SK-MEL-5 (cell line): ENCODE results near the gene ME2. TPM values are rescaled to one million over a fixed set of nuclear protein-coding genes. Genes with fewer than 3 reads are reported as not detected.
"Not testable (repeated sequence)": the region's sequence is repeated elsewhere in the genome, so short reads cannot be mapped to it uniquely, and the experiment has no call there.

ENCODE experiments used
- DNase-seq: peaks from one replicate; pipeline ENCODE4 v3.0.0-alpha.2; 2016; ENCODE audit warnings: low read depth, low spot score
- in situ Hi-C: cut with HindIII; loops from 2 replicates; pipeline ENCODE4 v1.10.0; 2016; ENCODE audit warnings: low sequenced_read_pairs, high pct_unique_total_duplicates, low pct_unique_long_range_greater_than_20kb
- total RNA-seq: library from RNA; depleted of rRNA; stranded (reverse); fragments of >200 nt; shearing (Covaris generic); gene quantifications from 2 replicates; pipeline ENCODE4 v1.2.3, GENCODE V29; 2014

The ME2 gene
- total RNA-seq, 1 experiment from 2014 or later = 87.8 TPM

GRCh38 chr18:50896093-50896492 is 17.2 kb downstream of the ME2 start:
- in situ Hi-C loops = no loop called here
- no peak for DNase-seq

GRCh38 chr18:50898919-50899318 is 20.0 kb downstream of the ME2 start:
- in situ Hi-C loops = no loop called here
- DNase-seq = no peak

- no peak for DNase-seq
- in situ Hi-C loops = no loop called here
Measured at GRCh38 chr18:50902797-50903196, 23.9 kb downstream of the ME2 start.

- DNase-seq = no peak
- in situ Hi-C loops = no loop called here
Measured at GRCh38 chr18:50906843-50907242, 27.9 kb downstream of the ME2 start.

- in situ Hi-C loops = no loop called here
- no peak for DNase-seq
Measured at GRCh38 chr18:50909261-50909660, 30.3 kb downstream of the ME2 start.

- in situ Hi-C loops = no loop called here
- DNase-seq = no peak
Measured at GRCh38 chr18:50911006-50911405, 32.1 kb downstream of the ME2 start.

GRCh38 chr18:50917021-50917420 is 38.1 kb downstream of the ME2 start:
- no peak for DNase-seq
- in situ Hi-C loops = no loop called here

GRCh38 chr18:50918153-50918552 is 39.2 kb downstream of the ME2 start:
- DNase-seq = no peak
- in situ Hi-C loops = no loop called here

- DNase-seq = no peak
- in situ Hi-C loops = no loop called here
Measured at GRCh38 chr18:50924372-50924771, 45.5 kb downstream of the ME2 start.

GRCh38 chr18:50926521-50926920 is 47.6 kb downstream of the ME2 start:
- no peak for DNase-seq
- in situ Hi-C loops = no loop called here

- no peak for DNase-seq
- in situ Hi-C loops = no loop called here
Measured at GRCh38 chr18:50928551-50928950, 49.6 kb downstream of the ME2 start.

- DNase-seq = no peak
- in situ Hi-C loops = no loop called here
Measured at GRCh38 chr18:50933684-50934083, 54.8 kb downstream of the ME2 start.

GRCh38 chr18:50934545-50935211 is 55.8 kb downstream of the ME2 start:
- no peak for DNase-seq
- in situ Hi-C loops = no loop called here

- in situ Hi-C loops = no loop called here
- DNase-seq = no peak
Measured at GRCh38 chr18:50935493-50936191, 56.7 kb downstream of the ME2 start.

GRCh38 chr18:50937183-50937582 is 58.3 kb downstream of the ME2 start:
- in situ Hi-C loops = no loop called here
- peak; percentile 26 for DNase-seq

GRCh38 chr18:50938912-50939311 is 60.0 kb downstream of the ME2 start:
- in situ Hi-C loops = no loop called here

GRCh38 chr18:50944245-50944932 is 65.5 kb downstream of the ME2 start:
- in situ Hi-C loops = no loop called here

More at GRCh38 chr18:50938912-50939311, 60.0 kb downstream of the ME2 start:
- DNase-seq = no peak

GRCh38 chr18:50945918-50946317 is 67.0 kb downstream of the ME2 start:
- DNase-seq, in situ Hi-C loops: not testable (repeated sequence)

More at GRCh38 chr18:50944245-50944932, 65.5 kb downstream of the ME2 start:
- no peak for DNase-seq

- no peak for DNase-seq
- in situ Hi-C loops = no loop called here
Measured at GRCh38 chr18:50947899-50948298, 69.0 kb downstream of the ME2 start.
